Keratinocyte (primary cell): Measurements from ENCODE around the gene KCNE4.

ENCODE experiments used
- CTCF ChIP-seq, 3 experiments: IDR thresholded peaks in 1 of 3; conservative IDR thresholded peaks in 1 of 3; optimal IDR thresholded peaks in 1 of 3; 2 replicates in 2 of 3; 3 replicates in 1 of 3; pipeline versions ENCODE3 to v1.5.1; 2011; ENCODE audit warnings: low read length in 3 of 3, mild to moderate bottlenecking in 3 of 3, moderate library complexity in 2 of 3, control low read depth in 1 of 3, inconsistent platforms in 1 of 3; ENCODE audit not compliant: insufficient read depth in 2 of 3; ENCODE audit errors: extremely low read depth in 1 of 3
- EZH2 ChIP-seq: IDR thresholded peaks from one replicate; pipeline ENCODE4 v1.6.1; 2012; ENCODE audit warnings: inconsistent platforms, mild to moderate bottlenecking, low read length, moderate library complexity

- no peak for TF ChIP-seq CTCF (optimal IDR thresholded peaks at IDR 0.05 in 1 of 3, IDR thresholded peaks at IDR 0.05 in 1 of 3, conservative IDR thresholded peaks at IDR 0.05 in 1 of 3; ENCODE audit: extremely low read depth in 1 of 3, insufficient read depth in 2 of 3, low read length in 3 of 3)
- TF ChIP-seq EZH2, result no peak
These were observed 7.7 kb upstream of the KCNE4 start for GRCh38 chr2:223044092-223044836.
